Measurements from ENCODE around the gene HOXA13.

GRCh38 chr7:27209933-27210440 lies 10.1 kb upstream of the HOXA13 start:
- TF ChIP-seq CTCF (IDR thresholded peaks at IDR 0.05) = no peak
- TF ChIP-seq POLR2A (IDR thresholded peaks at IDR 0.05) = no peak
- no peak for TF ChIP-seq EP300 (IDR thresholded peaks at IDR 0.05)

Data from tibial nerve (tissue), 4 donors.